ENCODE measurements around the gene MOB3A. TPM values are rescaled to one million over a fixed set of nuclear protein-coding genes. Genes with fewer than 3 reads are reported as not detected.
"Not testable (repeated sequence)": the region's sequence is repeated elsewhere in the genome, so short reads cannot be mapped to it uniquely, and the experiment has no call there.

MOB3A gene
- total and polyA plus RNA-seq, 2 of the 13 experiments (the other 11 are each of a cell fraction or from before 2014, with no cell fraction given), result 3.5 to 17.8 TPM

DNA sequence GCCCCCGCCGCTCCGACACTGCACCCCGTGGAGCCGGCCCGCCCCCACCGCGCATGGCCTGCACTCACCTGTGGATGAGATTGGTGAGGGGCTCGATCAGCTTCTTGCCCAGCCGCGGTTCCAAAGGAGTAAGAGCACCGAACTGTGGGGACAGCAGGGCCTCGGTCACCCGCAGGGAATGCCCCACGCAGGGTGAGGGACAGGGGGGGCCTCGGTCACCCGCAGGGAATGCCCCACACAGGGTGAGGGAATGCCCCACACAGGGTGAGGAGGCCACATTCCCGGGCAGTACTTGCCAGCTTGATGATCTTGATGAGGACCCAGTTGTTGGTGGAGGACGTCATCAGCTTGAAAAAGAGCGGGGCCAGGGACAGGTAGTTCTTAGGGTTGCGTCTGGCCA, 32.9 kb upstream of the MOB3A start:
- 98% methylated on average over 13 of the region's 21 CpGs for WGBS (ENCODE audit: low lambda C conversion rate)
- H2AFZ ChIP-seq (ENCODE audit: low read length), result no peak overlapping the region
- H3K27me3 ChIP-seq (ENCODE audit: control insufficient read depth in 1 of 2, insufficient read depth in 2 of 2, low read length in 2 of 2), result no peaks in the 10 kb centered on the region
- no peak overlapping the region for H3K27ac ChIP-seq (ENCODE audit: extremely low read length, insufficient read depth, low read length)
- no peaks in the 10 kb centered on the region for H3K79me2 ChIP-seq (ENCODE audit: insufficient read depth, low read length)
- POLR2A ChIA-PET, result no interaction called here
- intact Hi-C loops (cut with micrococcal nuclease; ENCODE audit: unreplicated experiment) (no loop called here), in situ Hi-C loops (cut with HindIII; ENCODE audit: extremely low pct_ligation_motif_present, low pct_unique_long_range_greater_than_20kb) (no loop called here)
- H3K4me2 ChIP-seq (ENCODE audit: low read depth, low read length), result no peak overlapping the region
- no peak overlapping the region for H3K9ac ChIP-seq (ENCODE audit: insufficient read depth, low read depth, low read length)
- ATAC-seq (no peak), DNase-seq (ENCODE audit: low spot score) (no peak), FAIRE-seq (no peak)
- H3K9me3 ChIP-seq (ENCODE audit: low read length), result no peaks in the 10 kb centered on the region
- BruUV-seq (replicated peaks), result no TSS peak
- TF ChIP-seq, protein P1, sequence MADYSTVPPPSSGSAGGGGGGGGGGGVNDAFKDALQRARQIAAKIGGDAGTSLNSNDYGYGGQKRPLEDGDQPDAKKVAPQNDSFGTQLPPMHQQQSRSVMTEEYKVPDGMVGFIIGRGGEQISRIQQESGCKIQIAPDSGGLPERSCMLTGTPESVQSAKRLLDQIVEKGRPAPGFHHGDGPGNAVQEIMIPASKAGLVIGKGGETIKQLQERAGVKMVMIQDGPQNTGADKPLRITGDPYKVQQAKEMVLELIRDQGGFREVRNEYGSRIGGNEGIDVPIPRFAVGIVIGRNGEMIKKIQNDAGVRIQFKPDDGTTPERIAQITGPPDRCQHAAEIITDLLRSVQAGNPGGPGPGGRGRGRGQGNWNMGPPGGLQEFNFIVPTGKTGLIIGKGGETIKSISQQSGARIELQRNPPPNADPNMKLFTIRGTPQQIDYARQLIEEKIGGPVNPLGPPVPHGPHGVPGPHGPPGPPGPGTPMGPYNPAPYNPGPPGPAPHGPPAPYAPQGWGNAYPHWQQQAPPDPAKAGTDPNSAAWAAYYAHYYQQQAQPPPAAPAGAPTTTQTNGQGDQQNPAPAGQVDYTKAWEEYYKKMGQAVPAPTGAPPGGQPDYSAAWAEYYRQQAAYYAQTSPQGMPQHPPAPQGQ (CRISPR knock-in tag; IDR thresholded peaks at IDR 0.05; ENCODE audit: borderline replicate concordance), result no peak
- no peak for TF ChIP-seq ZBTB42 (CRISPR knock-in tag; IDR thresholded peaks at IDR 0.05)
- TF ChIP-seq CCAR2 (optimal IDR thresholded peaks at IDR 0.05; ENCODE audit: low read depth, low read length), result no peak
- no peak for TF ChIP-seq ZNF761 (CRISPR knock-in tag; conservative IDR thresholded peaks at IDR 0.05)
- TF ChIP-seq, protein P2, sequence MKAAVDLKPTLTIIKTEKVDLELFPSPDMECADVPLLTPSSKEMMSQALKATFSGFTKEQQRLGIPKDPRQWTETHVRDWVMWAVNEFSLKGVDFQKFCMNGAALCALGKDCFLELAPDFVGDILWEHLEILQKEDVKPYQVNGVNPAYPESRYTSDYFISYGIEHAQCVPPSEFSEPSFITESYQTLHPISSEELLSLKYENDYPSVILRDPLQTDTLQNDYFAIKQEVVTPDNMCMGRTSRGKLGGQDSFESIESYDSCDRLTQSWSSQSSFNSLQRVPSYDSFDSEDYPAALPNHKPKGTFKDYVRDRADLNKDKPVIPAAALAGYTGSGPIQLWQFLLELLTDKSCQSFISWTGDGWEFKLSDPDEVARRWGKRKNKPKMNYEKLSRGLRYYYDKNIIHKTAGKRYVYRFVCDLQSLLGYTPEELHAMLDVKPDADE (CRISPR knock-in tag; IDR thresholded peaks at IDR 0.05), result no peak
- TF ChIP-seq, protein P3, sequence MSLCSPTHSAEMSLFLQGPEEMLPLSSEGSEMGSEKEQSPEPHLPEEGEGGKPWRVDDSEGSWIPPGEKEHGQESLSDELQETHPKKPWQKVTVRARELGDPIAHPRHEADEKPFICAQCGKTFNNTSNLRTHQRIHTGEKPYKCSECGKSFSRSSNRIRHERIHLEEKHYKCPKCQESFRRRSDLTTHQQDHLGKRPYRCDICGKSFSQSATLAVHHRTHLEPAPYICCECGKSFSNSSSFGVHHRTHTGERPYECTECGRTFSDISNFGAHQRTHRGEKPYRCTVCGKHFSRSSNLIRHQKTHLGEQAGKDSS (CRISPR knock-in tag; IDR thresholded peaks at IDR 0.05; ENCODE audit: borderline replicate concordance, low read depth), result no peak
- no peak for TF ChIP-seq JARID2 (CRISPR knock-in tag; IDR thresholded peaks at IDR 0.05; ENCODE audit: insufficient replicate concordance)
- TF ChIP-seq, protein P4, sequence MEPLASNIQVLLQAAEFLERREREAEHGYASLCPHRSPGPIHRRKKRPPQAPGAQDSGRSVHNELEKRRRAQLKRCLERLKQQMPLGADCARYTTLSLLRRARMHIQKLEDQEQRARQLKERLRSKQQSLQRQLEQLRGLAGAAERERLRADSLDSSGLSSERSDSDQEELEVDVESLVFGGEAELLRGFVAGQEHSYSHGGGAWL (CRISPR knock-in tag; IDR thresholded peaks at IDR 0.05), result no peak
- no peak for TF ChIP-seq ZNF33A (CRISPR knock-in tag; IDR thresholded peaks at IDR 0.05; ENCODE audit: borderline replicate concordance)
- H3K4me1 ChIP-seq (ENCODE audit: insufficient read depth, low read length), result no peaks in the 10 kb centered on the region
- H3K4me3 ChIP-seq (replicated peaks in 1 of 3; ENCODE audit: insufficient read depth in 1 of 3, low read depth in 2 of 3, low read length in 3 of 3), result no peak overlapping the region
- peaks cover 31 to 55% of the 10 kb centered on the region in 2 experiments; a peak in 4 of 5 replicates for H3K36me3 ChIP-seq (replicated peaks in 1 of 2; ENCODE audit: control insufficient read depth in 1 of 2, insufficient read depth in 2 of 2, low read length in 2 of 2)
- CTCF ChIA-PET (ENCODE audit: low intra/inter-chr PET ratio, low total read pairs), result no interaction called here
- no peaks in the 10 kb centered on the region for H4K20me1 ChIP-seq (ENCODE audit: insufficient read depth, low read length)

DNA sequence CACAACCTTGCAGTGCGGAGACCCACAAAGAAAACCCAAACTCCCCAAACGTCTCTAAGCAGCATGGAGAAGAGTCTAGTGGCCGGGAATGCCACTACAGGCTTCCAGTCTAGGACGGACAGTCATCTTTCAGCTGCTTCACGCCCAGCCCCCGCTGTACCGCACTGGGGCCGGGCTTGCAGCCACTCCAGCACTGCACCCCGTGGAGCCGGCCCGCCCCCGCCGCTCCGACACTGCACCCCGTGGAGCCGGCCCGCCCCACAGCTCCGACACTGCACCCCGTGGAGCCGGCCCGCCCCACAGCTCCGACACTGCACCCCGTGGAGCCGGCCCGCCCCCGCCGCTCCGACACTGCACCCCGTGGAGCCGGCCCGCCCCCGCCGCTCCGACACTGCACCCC, 32.1 kb upstream of the MOB3A start:
- WGBS (ENCODE audit: low lambda C conversion rate), result 95% methylated on average over 21 of the region's 34 CpGs
- H2AFZ ChIP-seq (ENCODE audit: low read length); in situ Hi-C loops (cut with HindIII; ENCODE audit: extremely low pct_ligation_motif_present, low pct_unique_long_range_greater_than_20kb); H3K9me3 ChIP-seq (ENCODE audit: low read length); DNase-seq (ENCODE audit: low spot score); H3K27ac ChIP-seq (ENCODE audit: extremely low read length, insufficient read depth, low read length); H3K79me2 ChIP-seq (ENCODE audit: insufficient read depth, low read length); H4K20me1 ChIP-seq (ENCODE audit: insufficient read depth, low read length); POLR2A ChIA-PET; H3K9ac ChIP-seq (ENCODE audit: insufficient read depth, low read depth, low read length); FAIRE-seq; intact Hi-C loops (cut with micrococcal nuclease; ENCODE audit: unreplicated experiment); H3K4me1 ChIP-seq (ENCODE audit: insufficient read depth, low read length); H3K4me3 ChIP-seq (replicated peaks in 1 of 3; ENCODE audit: insufficient read depth in 1 of 3, low read depth in 2 of 3, low read length in 3 of 3); H3K27me3 ChIP-seq (ENCODE audit: control insufficient read depth in 1 of 2, insufficient read depth in 2 of 2, low read length in 2 of 2); H3K4me2 ChIP-seq (ENCODE audit: low read depth, low read length); BruUV-seq (replicated peaks); CTCF ChIA-PET (ENCODE audit: low intra/inter-chr PET ratio, low total read pairs); ATAC-seq: not testable (repeated sequence)
- H3K36me3 ChIP-seq (replicated peaks in 1 of 2; ENCODE audit: control insufficient read depth in 1 of 2, insufficient read depth in 2 of 2, low read length in 2 of 2), result peaks cover 31 to 61% of the 10 kb centered on the region in 2 experiments; a peak in 4 of 5 replicates

Data from HepG2 (cell line).